ENCODE measurements around the gene RNU6-7.

RNU6-7 gene

DNA sequence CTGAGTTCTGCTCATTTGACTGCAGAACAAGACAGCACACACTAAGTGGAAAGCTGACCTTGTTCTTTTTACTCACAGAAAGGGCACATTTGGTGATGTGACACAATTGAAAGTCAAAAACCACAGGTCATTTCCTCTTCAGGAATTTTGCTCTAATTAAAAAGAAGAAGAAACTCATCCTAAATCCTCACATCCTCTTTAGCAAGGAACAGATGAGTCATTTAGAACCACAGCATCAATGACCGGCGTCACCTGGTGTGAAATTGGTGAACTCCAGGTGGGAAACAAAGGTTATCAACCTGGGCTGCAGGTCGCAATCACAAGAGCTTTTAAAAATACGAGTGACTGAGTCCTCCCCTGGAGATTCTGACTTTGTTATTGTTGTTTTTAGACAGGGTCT, 4.1 kb downstream of the RNU6-7 start:
- no peak for DNase-seq

DNA sequence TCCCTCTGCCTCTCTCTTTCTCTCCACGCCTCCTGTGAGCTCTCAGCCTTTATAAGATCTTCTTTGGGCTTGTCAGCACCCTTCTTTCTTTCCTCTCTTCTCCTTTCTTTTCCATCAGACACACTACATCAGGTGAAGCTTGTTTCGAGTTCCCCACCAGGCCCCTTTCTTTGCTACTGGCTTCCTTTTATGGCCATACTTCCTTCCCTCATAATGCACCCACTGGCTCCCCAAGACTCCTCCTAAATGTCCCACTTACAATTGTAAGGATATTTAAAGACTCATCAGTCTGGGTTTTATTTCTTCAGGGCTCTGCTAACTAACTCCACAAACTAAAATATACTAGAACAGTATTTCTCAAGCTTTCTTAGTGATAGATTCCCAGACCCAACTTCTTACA, 4.7 kb downstream of the RNU6-7 start:
- DNase-seq: no peak

DNA sequence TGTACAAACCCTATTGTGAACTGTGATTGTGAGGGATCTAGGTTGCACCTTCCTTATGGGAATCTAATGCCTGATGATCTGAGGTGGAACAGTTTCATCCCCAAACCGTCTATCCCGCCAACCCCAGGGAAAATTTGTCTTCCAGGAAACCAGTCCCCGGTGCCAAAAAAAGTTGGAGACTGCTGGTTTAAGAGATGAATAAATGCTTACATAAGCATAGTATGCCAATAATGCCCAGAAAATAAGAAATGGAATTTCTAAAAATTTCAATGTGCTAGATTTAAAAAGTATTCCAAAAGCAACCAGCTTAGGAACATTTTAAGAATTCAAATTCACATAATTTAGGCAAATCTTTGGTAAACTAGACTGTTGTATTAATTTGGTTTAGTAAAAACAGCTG, 6.6 kb downstream of the RNU6-7 start:
- no peak for DNase-seq

DNA sequence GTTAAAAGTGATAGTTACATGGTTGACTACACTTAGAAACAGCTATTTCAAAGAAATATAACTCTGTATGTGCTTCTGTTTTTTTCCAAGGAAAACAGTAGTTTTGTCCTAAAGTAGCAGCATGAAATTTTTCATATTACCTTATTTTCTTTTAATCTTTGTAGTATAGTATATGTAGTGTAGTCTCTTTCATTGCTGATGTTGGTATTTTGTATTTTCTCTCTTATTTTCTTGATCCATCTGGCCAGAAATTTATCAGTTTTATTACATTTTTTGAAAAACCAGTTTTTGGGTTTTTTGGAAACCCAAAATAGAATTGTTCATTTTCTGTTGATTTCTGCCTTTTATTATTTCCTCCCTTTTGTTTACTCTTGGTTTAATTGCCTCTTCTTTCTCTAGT, 7.6 kb downstream of the RNU6-7 start:
- DNase-seq: no peak

DNA sequence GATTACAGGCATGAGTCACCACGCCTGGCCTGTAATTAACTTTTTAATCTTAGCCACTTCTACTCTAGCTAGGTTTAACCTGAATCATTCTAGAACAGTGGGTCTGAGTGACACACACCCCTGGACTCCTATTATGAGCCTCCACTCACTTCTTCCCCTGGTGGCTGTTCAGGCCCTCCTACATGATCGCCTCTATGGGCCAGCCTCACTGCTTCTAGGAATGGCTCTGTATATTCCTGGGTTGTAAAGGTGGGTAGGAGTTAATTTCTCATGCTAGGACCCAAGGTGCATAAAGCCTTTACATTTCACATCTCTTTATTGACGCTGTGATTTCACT, 9.2 kb downstream of the RNU6-7 start:
- DNase-seq: no peak

DNA sequence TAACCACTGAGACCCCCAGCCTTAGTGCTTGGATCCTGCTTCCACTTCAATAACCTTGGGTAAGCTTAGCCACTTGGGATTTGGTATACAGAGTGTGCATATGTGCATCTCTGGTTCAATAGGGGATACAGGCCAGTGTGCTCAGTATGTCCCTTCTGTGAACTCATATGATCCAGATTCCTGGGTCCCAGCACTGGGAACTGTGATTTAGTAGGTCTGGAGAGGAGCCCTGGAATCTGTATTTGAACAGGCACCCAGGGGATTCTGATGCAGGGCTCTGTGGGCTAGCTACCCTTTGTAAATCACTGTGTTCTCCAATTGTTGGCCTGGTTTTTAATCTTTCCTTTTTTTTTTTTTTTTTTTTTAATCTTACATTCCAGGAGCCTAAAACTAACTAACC, 11.0 kb downstream of the RNU6-7 start:
- DNase-seq: no peak

DNA sequence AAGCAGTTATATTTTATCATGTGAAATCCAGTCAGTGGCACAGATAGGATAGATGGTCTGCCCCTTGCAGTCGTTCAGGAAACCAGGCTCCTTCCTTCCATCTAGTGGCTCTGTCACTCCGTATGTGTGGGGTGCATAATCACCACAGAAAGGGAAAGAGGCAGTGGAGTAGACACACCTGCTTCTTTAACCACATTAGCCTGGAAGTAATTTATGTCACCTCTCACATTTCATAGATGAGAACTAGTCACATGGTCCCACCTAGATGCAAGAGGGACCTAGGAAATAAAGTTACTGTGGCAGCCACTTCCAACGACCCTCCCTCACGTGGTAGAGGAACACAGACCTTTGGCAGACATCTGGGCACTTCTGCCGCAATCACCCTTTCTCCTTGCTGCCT, 15.5 kb downstream of the RNU6-7 start:
- DNase-seq: no peak

DNA sequence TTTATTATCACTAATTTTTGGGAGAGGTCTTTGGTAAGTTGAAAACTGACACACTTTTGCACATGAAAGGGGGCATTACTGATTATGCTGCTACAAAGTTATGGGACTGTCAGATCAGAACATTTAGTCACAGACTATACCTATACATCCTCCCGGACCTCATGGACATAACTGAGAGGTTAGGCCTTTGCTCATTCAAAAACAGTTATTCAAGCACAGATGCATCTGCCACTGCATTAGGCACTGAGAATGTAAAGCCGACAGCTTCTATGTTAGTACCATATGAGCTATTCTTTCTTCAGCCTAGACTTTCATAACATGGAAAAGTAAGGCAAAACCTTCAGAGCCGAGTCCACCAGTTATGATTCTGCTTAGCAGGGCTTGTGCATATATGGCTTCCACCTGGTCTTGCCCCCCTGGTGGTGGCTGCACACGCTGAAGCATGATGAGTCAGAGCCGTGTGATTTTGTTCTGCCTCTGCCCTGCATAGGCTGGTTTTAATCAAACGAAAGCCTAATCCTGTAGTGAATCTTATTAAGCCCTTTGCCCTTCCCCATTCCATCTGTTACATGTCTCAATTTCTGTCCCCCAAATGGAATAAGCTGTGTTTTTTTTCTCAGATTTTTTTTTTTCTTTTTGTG, 23.0 kb downstream of the RNU6-7 start:
- DNase-seq: peak; percentile 31

DNA sequence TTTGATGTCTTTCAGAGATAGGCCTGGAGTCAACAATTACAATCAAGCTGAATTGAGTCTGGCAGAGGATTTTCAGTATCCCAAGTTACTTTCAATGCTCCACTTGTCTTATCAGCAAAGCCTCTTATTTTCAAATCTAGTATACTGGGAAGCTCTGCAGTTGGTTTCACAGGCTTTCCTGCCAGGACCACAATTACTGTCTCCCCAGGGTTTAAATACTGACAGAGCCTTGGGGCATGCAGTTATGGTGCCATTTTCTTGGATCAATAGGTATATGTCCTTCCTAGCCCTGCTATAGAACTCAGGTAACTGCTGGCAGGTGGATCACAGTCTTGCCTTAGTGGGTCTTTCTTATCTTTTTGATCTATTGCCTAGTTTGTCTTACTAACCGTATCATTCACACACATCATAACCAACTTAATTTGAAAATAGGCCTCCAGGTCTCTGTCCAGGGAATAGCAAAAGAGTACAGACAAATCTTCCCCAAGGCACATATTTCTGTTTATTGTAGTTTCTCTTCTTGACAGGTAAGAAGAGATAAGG, 23.6 kb downstream of the RNU6-7 start:
- no peak for DNase-seq

DNA sequence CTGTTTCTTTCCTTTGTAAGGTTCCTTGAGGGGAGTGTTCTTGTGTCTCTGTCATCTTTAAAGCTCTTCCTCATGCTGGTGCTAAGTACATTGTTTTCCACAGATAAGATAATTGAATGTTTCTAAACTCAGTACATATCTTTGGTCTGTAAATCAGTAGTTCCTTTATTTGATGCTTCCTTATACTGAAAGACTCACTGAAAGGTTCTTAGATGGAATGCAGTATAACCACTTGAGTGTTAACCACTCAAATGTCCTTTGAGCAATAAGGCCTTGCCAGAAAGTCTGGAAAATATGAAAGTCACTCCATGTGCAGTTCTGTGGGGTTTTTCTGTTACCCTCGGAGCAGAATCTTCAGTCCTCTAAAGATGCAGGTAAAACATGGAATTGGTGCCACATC, 24.2 kb downstream of the RNU6-7 start:
- no peak for DNase-seq

DNA sequence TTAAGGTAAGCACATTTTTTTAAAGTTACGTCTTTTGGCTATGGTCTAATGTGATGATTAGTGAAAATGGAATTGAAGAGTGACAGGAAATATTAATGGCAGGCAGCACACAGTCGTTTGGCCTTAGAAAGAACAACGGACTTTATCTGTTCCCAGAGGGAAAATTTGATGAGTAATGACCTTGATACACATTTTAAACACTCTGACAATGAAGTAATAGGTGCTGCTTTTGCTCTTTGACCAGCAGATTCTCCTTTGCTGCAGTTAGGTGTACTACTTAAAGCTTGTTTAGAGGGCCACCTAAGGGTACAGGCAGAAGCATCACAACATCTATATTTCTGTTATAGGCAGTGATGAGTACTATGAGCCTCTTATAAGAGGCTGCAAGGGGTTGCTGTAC, 28.3 kb downstream of the RNU6-7 start:
- DNase-seq: no peak

DNA sequence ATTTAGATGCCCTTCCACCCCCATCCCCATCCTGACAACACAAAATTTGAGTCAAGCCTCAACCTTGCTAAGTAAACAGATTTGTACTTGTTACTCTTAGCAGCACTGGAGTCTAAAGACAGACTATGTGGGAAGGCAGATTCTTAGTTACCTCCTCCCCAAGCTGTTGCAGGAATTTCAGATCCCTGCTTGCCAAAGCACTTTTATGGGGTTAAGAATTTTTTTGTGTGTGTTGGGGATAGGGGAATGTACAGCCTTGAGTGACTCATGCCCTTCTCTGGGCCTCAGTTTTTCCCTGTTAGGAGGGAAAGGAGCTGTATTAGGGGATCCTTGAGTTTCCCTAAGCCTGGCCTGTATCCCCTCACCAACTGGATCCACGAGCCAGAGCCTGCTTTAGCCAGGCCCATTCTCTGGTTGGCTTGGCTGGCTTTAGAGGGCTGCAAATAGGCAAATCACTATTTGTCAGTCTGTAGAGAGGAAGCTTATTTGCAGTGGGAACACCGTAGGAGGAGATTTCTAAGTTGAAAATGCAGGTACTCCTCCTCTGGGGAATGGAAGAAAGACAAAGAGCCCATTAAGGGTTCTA, 28.9 kb downstream of the RNU6-7 start:
- DNase-seq: no peak

DNA sequence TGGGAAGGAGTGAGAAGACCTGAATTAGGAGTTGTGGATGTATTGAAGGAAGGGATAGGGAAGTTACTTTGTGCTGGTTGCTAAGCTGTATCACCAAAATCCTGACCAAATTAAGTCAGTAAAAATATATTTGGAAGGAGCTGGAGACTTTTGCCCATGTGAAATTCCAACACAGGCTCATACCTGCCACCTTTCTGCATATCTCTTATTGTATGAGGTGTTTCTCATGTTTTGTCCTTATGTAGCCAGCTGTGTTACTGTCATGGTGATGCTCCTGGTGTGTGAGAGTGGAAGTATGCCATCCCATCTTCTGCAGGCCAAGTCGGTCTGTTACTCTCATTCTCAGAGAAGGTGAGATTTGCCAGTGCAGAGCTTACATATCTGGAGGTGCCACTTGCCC, 30.6 kb downstream of the RNU6-7 start:
- no peak for DNase-seq

DNA sequence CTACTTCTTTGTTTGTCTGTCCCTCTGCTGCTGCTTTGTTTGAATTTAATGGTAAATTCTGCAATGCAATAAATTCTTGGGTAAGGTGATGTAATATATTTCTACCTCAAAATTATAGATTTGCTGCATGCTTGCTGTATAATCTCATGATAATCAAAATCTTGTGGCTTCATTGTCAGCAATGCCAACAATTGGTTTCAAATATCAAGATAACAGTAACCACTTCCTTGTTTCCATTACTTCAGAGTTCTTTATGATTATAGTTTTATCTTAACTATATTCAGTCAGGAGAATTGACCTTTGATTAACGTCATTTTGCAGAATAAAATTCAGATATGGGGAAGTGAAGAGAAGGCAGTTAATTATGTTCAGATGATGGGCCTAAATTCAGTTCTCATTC, 31.4 kb downstream of the RNU6-7 start:
- DNase-seq: no peak

DNA sequence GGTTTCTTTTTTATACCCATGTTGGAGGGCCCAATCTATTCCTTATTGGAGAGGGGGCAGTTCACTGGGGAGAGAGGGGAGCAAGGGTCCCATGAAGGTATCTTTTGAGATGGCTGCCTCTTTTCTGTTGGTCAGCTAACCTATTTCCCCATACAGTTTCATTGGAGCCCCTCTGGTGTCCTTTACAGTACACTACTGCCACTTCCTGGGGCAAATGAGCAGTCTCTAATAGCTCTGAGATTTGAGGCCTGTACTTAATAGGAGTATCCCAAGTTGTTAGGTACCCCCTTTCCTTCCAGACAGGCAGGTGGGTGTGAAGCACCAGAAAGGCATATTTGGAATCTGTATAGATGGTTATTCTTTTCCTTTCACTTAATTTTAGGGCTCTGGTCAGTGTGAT, 42.6 kb downstream of the RNU6-7 start:
- DNase-seq: no peak

DNA sequence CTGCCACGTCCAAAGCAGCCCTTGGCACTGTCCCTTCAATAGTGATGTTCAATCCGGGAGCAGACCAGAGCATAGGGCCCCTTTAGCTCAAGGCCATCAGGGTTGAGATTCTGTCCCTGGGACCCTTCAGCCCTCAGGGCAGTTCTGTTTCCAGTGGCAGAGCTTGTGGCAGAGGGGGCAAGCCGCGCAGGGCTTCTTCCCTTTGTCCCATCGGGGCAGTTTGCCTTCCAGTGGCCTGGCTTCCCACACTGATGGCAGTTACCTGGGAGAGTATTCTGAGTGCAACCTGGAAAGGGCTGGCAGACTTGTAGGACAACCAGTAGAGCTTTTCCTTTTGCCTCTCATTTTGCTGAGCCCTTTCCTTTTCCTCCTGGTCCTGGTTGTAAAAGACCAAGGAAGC, 44.9 kb downstream of the RNU6-7 start:
- no peak for DNase-seq

DNA sequence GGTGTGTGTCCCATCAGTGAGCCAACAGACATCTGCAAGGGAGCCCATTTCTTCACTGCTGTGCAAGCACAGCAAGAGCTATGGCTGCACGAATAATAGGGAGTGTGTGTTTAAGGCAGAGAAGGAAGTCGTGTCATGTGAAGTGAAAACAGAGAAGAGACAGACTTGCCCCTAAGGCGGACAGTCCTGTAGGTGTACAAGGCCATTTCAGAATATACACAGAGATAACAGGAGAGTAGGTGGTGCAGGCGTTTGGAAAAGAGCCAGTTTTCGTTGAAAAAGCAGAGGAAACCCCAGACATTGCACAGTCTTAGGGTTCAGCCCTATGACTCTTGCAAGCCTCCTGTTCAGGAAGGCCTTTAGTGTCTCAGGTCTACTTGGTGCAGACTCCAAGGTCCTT, 47.5 kb downstream of the RNU6-7 start:
- no peak for DNase-seq

DNA sequence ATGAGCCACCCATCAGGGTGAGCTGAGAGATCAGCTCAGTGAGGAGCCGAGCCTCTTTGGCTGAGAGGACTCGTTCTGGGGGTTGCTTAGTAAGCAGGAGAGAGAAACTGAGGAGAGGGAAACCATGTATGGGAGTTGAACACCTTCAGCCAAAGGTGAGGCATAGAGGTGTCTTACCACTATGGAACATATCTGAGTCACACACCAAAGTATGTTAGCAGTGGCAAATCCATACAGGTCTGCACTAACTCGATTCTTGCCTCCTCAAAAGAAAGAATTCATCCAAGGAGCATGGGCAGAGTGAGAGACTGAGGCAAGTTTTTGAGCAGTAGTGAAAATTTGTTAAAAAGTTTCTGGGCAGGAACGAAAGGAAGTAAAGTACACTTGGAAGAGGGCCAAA, 47.9 kb downstream of the RNU6-7 start:
- no peak for DNase-seq

DNA sequence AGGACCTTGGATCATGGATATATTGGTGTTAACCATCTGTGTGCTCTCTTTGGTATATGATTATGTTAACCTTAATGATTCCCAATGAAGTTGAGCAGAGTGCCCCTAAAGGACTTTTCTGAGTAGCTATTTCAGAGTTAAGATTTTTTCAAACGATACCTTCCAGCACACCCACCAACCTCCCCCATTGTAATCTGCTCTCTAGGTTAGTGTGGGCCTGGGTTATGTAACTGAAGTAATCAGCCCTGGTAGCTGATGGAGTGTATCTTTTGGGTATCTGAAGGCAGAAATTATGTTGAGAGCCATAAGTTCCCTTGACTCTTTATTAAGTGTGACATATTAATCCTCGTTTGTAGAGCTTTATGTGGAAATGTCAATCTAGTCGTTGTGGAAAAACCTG, 48.8 kb downstream of the RNU6-7 start:
- no peak for DNase-seq

DNA sequence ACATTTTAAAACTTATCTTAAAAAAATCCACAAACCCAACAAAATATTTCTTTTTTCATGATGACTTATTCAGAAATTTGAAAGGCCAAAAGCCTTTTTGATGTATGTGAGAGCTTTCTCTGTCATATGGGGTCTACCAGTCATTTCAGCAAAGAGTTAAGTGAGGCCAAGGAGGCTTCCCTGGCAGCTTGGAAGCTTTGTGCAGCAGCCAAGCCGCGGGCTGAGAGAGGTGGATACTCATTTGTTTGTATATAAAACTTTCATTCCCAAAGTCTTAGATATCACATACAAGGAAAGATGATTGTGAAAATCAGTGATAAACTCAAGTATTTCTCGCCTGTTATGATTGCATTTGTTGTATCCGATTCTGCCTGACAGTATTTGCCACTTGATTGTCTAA, 49.7 kb downstream of the RNU6-7 start:
- DNase-seq: no peak
